Measurements from ENCODE around the gene TMEM30B.
"Not testable (repeated sequence)": the region's sequence is repeated elsewhere in the genome, so short reads cannot be mapped to it uniquely, and the experiment has no call there.

The TMEM30B gene

GRCh38 chr14:61319706-61320105 is 38.6 kb upstream of the TMEM30B start:
- H3K36me3 Mint-ChIP-seq (ENCODE audit: low read depth), result peaks cover 23% of the 10 kb centered on the region
- DNase-seq (no peak), ATAC-seq (no peak)
- H3K27me3 Mint-ChIP-seq, result no peaks in the 10 kb centered on the region
- peaks cover 6% of the 10 kb centered on the region for H3K9me3 Mint-ChIP-seq
- peaks cover 13% of the 10 kb centered on the region for H3K4me1 Mint-ChIP-seq
- H3K27ac Mint-ChIP-seq, result no peak overlapping the region
- no peak overlapping the region for H3K4me3 Mint-ChIP-seq

- Mint-ChIP-seq H3K4me3 (no peak overlapping the region), H3K4me1 (peaks cover 10% of the 10 kb centered on the region), H3K9me3 (peaks cover 12% of the 10 kb centered on the region), H3K36me3 (ENCODE audit: low read depth) (peaks cover 23% of the 10 kb centered on the region), H3K27me3 (no peaks in the 10 kb centered on the region), H3K27ac (no peak overlapping the region)
- no peak for ATAC-seq
- no peak for DNase-seq
Observed at GRCh38 chr14:61319086-61319485, 37.9 kb upstream of the TMEM30B start.

DNA sequence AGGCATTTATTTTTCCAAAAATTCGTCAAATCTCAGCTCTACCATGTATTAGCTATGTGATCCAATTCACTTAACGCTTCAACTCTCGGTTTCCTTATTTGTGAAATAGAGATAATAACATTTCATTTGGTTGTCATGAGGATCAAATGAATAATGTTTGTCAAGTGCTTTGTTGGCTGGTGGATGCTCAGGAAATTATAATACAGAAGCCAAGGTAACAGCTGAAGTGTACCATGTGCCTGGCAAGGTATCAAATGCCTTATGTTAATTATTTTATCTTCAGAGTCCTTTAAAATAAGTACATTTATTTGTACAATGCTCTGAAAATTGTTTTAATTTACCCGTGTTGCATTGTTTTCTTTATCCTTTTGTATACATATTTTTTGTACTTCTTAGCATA is 34.2 kb upstream of the TMEM30B start:
- H3K4me3 Mint-ChIP-seq, result no peak overlapping the region
- H3K36me3 Mint-ChIP-seq (ENCODE audit: low read depth), result peaks cover 26% of the 10 kb centered on the region
- H3K9me3 Mint-ChIP-seq, result peaks cover 33% of the 10 kb centered on the region
- peaks cover 9% of the 10 kb centered on the region for H3K4me1 Mint-ChIP-seq
- no peak for ATAC-seq
- no peaks in the 10 kb centered on the region for H3K27me3 Mint-ChIP-seq
- no peak overlapping the region for H3K27ac Mint-ChIP-seq
- DNase-seq, result no peak

DNA sequence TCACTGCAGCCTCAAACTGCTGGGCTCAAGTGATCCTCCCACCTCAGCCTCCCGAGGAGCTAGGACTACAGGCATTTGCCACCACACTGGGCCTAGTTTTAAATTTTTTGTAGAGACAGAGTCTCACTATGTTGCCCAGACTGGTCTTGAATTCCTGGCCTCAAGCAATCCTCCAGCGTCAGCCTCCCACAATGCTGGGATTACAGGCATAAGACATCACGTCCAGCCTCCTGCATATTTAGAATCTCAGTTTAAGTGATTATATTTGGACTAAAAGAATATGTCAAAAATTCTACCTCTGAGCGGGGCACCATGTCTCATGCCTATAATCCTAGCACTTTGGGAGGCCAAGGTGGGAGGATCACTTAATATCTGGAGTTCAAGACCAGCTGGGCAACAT is 27.6 kb upstream of the TMEM30B start:
- DNase-seq, H3K27me3 Mint-ChIP-seq, ATAC-seq, H3K27ac Mint-ChIP-seq, H3K4me3 Mint-ChIP-seq: not testable (repeated sequence)
- peaks cover 38% of the 10 kb centered on the region for H3K9me3 Mint-ChIP-seq
- peaks cover 49% of the 10 kb centered on the region for H3K36me3 Mint-ChIP-seq (ENCODE audit: low read depth)
- peaks cover 16% of the 10 kb centered on the region for H3K4me1 Mint-ChIP-seq

- H3K4me1 Mint-ChIP-seq, result peaks cover 16% of the 10 kb centered on the region
- no peak for ATAC-seq
- H3K36me3 Mint-ChIP-seq (ENCODE audit: low read depth), result peaks cover 50% of the 10 kb centered on the region
- no peak overlapping the region for H3K4me3 Mint-ChIP-seq
- no peak for DNase-seq
- no peak overlapping the region for H3K27ac Mint-ChIP-seq
- H3K27me3 Mint-ChIP-seq, result no peaks in the 10 kb centered on the region
- H3K9me3 Mint-ChIP-seq, result peaks cover 33% of the 10 kb centered on the region
Observed at GRCh38 chr14:61308198-61308597, 27.1 kb upstream of the TMEM30B start.

GRCh38 chr14:61304688-61305087 is 23.6 kb upstream of the TMEM30B start:
- H3K4me1 Mint-ChIP-seq, result peaks cover 16% of the 10 kb centered on the region
- peaks cover 19% of the 10 kb centered on the region for H3K9me3 Mint-ChIP-seq
- H3K4me3 Mint-ChIP-seq, result no peak overlapping the region
- no peaks in the 10 kb centered on the region for H3K27me3 Mint-ChIP-seq
- H3K27ac Mint-ChIP-seq, result no peak overlapping the region
- H3K36me3 Mint-ChIP-seq (ENCODE audit: low read depth), result peaks cover 31% of the 10 kb centered on the region
- ATAC-seq, result no peak
- DNase-seq, result no peak

- H3K4me3 Mint-ChIP-seq, result no peak overlapping the region
- ATAC-seq (no peak), DNase-seq (no peak)
- no peak overlapping the region for H3K27ac Mint-ChIP-seq
- H3K4me1 Mint-ChIP-seq, result peaks cover 47% of the 10 kb centered on the region
- H3K9me3 Mint-ChIP-seq, result peaks cover 8% of the 10 kb centered on the region
- H3K36me3 Mint-ChIP-seq (ENCODE audit: low read depth), result peaks cover 13% of the 10 kb centered on the region
- H3K27me3 Mint-ChIP-seq, result no peaks in the 10 kb centered on the region
Observed at GRCh38 chr14:61300754-61301153, 19.6 kb upstream of the TMEM30B start.

DNA sequence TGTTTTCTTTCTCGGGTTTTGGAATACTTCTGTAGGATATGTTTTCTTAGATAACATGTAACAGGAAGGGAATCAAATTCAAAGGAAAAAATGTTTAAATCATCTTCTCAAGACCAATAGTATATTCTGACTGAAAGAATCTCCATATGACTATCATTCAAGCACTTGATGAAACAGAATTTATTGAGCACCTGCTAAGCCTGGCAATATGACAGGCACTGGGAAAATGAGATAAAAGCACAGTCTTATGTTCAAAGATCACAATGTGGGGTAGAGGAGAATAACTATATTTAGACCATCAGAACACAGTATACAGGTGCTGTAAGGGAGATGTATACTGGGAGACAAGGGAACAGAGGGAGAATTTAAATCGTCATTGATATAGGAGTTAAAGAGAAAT is 19.1 kb upstream of the TMEM30B start:
- Mint-ChIP-seq H3K4me3 (no peak overlapping the region), H3K36me3 (ENCODE audit: low read depth) (peaks cover 10% of the 10 kb centered on the region), H3K9me3 (peaks cover 4% of the 10 kb centered on the region), H3K27me3 (no peaks in the 10 kb centered on the region), H3K4me1 (peaks cover 51% of the 10 kb centered on the region), H3K27ac (no peak overlapping the region)
- ATAC-seq (no peak), DNase-seq (no peak)

GRCh38 chr14:61298824-61299223 is 17.7 kb upstream of the TMEM30B start:
- Mint-ChIP-seq H3K27me3 (no peaks in the 10 kb centered on the region), H3K36me3 (ENCODE audit: low read depth) (peaks cover 5% of the 10 kb centered on the region), H3K27ac (peak overlapping the region; percentile 16), H3K4me1 (peaks cover 51% of the 10 kb centered on the region), H3K9me3 (peaks cover 4% of the 10 kb centered on the region), H3K4me3 (no peak overlapping the region)
- ATAC-seq (no peak), DNase-seq (no peak)

GRCh38 chr14:61297581-61297980 is 16.4 kb upstream of the TMEM30B start:
- no peak overlapping the region for H3K4me3 Mint-ChIP-seq
- no peaks in the 10 kb centered on the region for H3K36me3 Mint-ChIP-seq (ENCODE audit: low read depth)
- ATAC-seq, result no peak
- no peak for DNase-seq
- H3K27me3 Mint-ChIP-seq, result no peaks in the 10 kb centered on the region
- peaks cover 2% of the 10 kb centered on the region for H3K9me3 Mint-ChIP-seq
- H3K27ac Mint-ChIP-seq, result peak overlapping the region; percentile 66
- H3K4me1 Mint-ChIP-seq, result peaks cover 51% of the 10 kb centered on the region

GRCh38 chr14:61296719-61297502 is 15.8 kb upstream of the TMEM30B start:
- Mint-ChIP-seq H3K9me3 (no peaks in the 10 kb centered on the region), H3K4me1 (peaks cover 51% of the 10 kb centered on the region), H3K27me3 (no peaks in the 10 kb centered on the region), H3K27ac (peak overlapping the region; percentile 68), H3K36me3 (ENCODE audit: low read depth) (no peaks in the 10 kb centered on the region), H3K4me3 (peak overlapping the region; percentile 37)
- no peak for DNase-seq
- no peak for ATAC-seq

GRCh38 chr14:61296151-61296550 is 15.0 kb upstream of the TMEM30B start:
- peak; percentile 87 for ATAC-seq
- peak overlapping the region; percentile 68 for H3K27ac Mint-ChIP-seq

GRCh38 chr14:61290701-61291100 is 9.6 kb upstream of the TMEM30B start:
- Mint-ChIP-seq H3K27me3 (no peaks in the 10 kb centered on the region), H3K9me3 (no peaks in the 10 kb centered on the region), H3K27ac (no peak overlapping the region), H3K4me1 (peaks cover 3% of the 10 kb centered on the region), H3K36me3 (ENCODE audit: low read depth) (no peaks in the 10 kb centered on the region), H3K4me3 (no peak overlapping the region)
- ATAC-seq, result no peak
- DNase-seq, result no peak

More at GRCh38 chr14:61296151-61296550, 15.0 kb upstream of the TMEM30B start:
- Mint-ChIP-seq H3K4me1 (peaks cover 51% of the 10 kb centered on the region), H3K9me3 (no peaks in the 10 kb centered on the region), H3K4me3 (peak overlapping the region; percentile 37), H3K27me3 (no peaks in the 10 kb centered on the region), H3K36me3 (ENCODE audit: low read depth) (no peaks in the 10 kb centered on the region)
- DNase-seq, result no peak

DNA sequence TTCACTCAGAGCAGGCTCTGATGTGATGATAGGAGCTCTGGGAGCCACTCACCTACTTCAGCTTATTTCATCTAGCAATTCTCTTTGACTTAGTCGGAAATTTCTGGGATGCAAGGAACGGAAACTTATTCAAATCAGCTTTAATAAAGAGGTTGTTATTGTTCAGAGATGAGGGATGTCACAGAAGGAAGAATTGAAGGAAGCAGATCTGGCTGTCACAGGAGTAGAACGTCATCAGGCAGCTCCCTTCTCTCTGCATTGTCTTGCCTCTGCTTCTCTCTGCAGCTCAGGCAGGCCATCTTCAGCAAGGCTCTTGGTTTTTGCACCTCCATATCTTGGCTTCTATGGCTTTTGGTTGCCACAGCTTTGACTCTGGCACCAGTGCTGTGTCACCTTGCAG is 7.6 kb upstream of the TMEM30B start:
- Mint-ChIP-seq H3K36me3 (ENCODE audit: low read depth) (no peaks in the 10 kb centered on the region), H3K9me3 (no peaks in the 10 kb centered on the region), H3K4me3 (no peak overlapping the region), H3K27ac (no peak overlapping the region), H3K4me1 (peaks cover 8% of the 10 kb centered on the region), H3K27me3 (no peaks in the 10 kb centered on the region)
- ATAC-seq (no peak), DNase-seq (no peak)

GRCh38 chr14:61288228-61288627 is 7.1 kb upstream of the TMEM30B start:
- ATAC-seq (no peak), DNase-seq (no peak)
- Mint-ChIP-seq H3K4me3 (no peak overlapping the region), H3K9me3 (no peaks in the 10 kb centered on the region), H3K36me3 (ENCODE audit: low read depth) (no peaks in the 10 kb centered on the region), H3K27ac (no peak overlapping the region), H3K27me3 (no peaks in the 10 kb centered on the region), H3K4me1 (peaks cover 8% of the 10 kb centered on the region)
